Osteocyte (in vitro differentiated cells): ENCODE measurements around the gene MOSPD3. TPM values are rescaled to one million over a fixed set of nuclear protein-coding genes. Genes with fewer than 3 reads are reported as not detected.
"Not testable (repeated sequence)": the region's sequence is repeated elsewhere in the genome, so short reads cannot be mapped to it uniquely, and the experiment has no call there.

Experiments used
- DNase-seq: peaks from one replicate; pipeline ENCODE4 v3.0.0; 2021; ENCODE audit warnings: mixed read lengths; ENCODE audit not compliant: unreplicated experiment; ENCODE audit errors: extremely low spot score
- H3K27ac Mint-ChIP-seq: one replicate; pipeline ENCODE4 v1.8.0; 2021; ENCODE audit warnings: mild to moderate bottlenecking, mixed read lengths; ENCODE audit not compliant: unreplicated experiment
- H3K27me3 Mint-ChIP-seq: one replicate; pipeline ENCODE4 v1.8.0; 2021; ENCODE audit warnings: mixed read lengths; ENCODE audit not compliant: unreplicated experiment
- H3K36me3 Mint-ChIP-seq: one replicate; pipeline ENCODE4 v1.8.0; 2021; ENCODE audit warnings: mixed read lengths; ENCODE audit not compliant: unreplicated experiment
- H3K4me1 Mint-ChIP-seq: one replicate; pipeline ENCODE4 v1.8.0; 2021; ENCODE audit warnings: mixed read lengths; ENCODE audit not compliant: unreplicated experiment
- H3K4me3 Mint-ChIP-seq: one replicate; pipeline ENCODE4 v1.8.0; 2021; ENCODE audit warnings: mild to moderate bottlenecking, moderate library complexity, mixed read lengths; ENCODE audit not compliant: unreplicated experiment
- H3K9me3 Mint-ChIP-seq: one replicate; pipeline ENCODE4 v1.8.0; 2021; ENCODE audit warnings: mixed read lengths; ENCODE audit not compliant: unreplicated experiment
- CTCF ChIP-seq: fragments of 200-600 bp; sonication (generic); IDR thresholded peaks from 2 replicates; pipeline ENCODE4 v1.5.0; 2021; ENCODE audit warnings: antibody characterized with exemption, mild to moderate bottlenecking, moderate library complexity
- long read RNA-seq: library from polyadenylated mRNA; unstranded; transcript quantifications from one replicate; pipeline ENCODE4 v2.0.0, GENCODE V29; 2021
- total RNA-seq: library from RNA; stranded (reverse); gene quantifications from 2 replicates; pipeline ENCODE4 v1.2.1, GENCODE V29; 2021

MOSPD3 gene
- 24.5 and 26.3 TPM in 2 replicates for total RNA-seq
- long read RNA-seq, partial matches to known transcripts = 0 of 3 reads
- long read RNA-seq, other reads (novel, unspliced or antisense) = 1 of 3 reads

GRCh38 chr7:100611983-100612729 lies at the start of gene MOSPD3:
Gene MOSPD3 (plus strand): TSS chr7:100612540. CDS start chr7:100612792, 252 bp downstream.
- peak within 1 kb of the TSS; percentile 100 for H3K27ac Mint-ChIP-seq
- TF ChIP-seq CTCF = no peak
- no peaks in the 10 kb centered on the region for H3K9me3 Mint-ChIP-seq
- DNase-seq = peak; percentile 99
- peaks cover 12% of the 10 kb centered on the region for H3K4me1 Mint-ChIP-seq
- H3K36me3 Mint-ChIP-seq = peaks cover 8% of the 10 kb centered on the region
- H3K27me3 Mint-ChIP-seq = no peaks in the 10 kb centered on the region
- H3K4me3 Mint-ChIP-seq = peak within 1 kb of the TSS; percentile 98

DNA sequence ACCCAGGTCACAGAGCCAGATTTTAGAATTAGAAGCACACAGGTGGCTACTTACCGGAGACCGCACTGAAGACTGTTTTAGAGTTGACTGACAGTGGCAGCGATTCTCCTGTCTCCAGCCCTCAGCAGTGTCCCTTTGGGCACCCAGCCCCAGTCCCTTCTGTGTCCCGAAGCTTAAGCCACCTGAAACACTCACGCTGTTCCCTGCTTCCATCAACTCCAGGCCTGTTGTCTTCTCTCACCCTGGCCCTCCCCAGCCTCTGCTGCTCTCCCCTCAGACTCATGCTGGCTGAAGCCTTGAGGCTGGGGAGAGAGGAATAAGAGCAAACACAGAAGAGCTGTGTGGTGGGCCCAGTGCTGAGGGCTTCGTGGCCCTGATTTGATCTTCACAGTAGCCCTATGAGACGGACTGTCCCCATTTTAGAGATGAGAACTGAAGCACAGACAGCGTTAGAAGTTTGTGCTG lies 49.2 kb upstream of the MOSPD3 start:
- no peaks in the 10 kb centered on the region for H3K27me3 Mint-ChIP-seq

DNA sequence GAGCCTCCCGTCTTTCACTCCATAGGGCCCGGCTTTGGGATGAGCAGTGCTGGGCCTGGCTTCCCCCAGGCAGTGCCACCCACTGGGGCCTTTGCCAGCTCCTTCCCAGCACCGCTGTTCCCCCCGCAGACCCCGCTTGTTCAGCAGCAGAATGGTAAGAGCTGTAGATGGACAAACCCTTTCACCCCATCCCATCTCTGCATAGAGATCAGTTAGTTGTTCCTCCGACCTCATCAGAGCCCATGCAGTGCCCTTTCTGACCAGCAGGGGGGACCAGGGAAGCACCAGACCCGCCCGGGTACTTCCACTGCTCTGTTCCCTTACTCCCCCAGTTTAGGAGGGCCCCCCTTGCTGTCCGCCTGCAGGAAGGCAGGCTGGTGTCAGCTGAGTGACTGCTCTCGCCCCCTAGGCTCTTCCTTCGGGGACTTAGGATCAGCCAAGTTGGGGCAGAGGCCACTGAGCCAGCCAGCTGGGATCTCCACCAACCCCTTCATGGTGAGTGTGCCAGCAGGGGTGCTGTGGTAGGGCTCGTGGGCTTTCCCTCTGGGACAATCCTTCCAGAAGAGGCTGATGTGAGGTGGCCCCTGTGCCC lies 48.4 kb upstream of the MOSPD3 start:
- Mint-ChIP-seq H3K36me3 (no peaks in the 10 kb centered on the region), H3K27me3 (no peaks in the 10 kb centered on the region), H3K9me3 (no peaks in the 10 kb centered on the region), H3K4me3 (no peak overlapping the region), H3K27ac (no peak overlapping the region), H3K4me1 (peaks cover 7% of the 10 kb centered on the region)
- peak; percentile 93 for TF ChIP-seq CTCF
- peak; percentile 92 for DNase-seq

More for the DNA sequence above, 49.2 kb upstream of the MOSPD3 start:
- TF ChIP-seq CTCF = no peak
- H3K4me3 Mint-ChIP-seq = no peak overlapping the region
- H3K4me1 Mint-ChIP-seq = peaks cover 4% of the 10 kb centered on the region
- no peaks in the 10 kb centered on the region for H3K9me3 Mint-ChIP-seq
- DNase-seq = no peak
- H3K27ac Mint-ChIP-seq = no peak overlapping the region
- no peaks in the 10 kb centered on the region for H3K36me3 Mint-ChIP-seq

DNA sequence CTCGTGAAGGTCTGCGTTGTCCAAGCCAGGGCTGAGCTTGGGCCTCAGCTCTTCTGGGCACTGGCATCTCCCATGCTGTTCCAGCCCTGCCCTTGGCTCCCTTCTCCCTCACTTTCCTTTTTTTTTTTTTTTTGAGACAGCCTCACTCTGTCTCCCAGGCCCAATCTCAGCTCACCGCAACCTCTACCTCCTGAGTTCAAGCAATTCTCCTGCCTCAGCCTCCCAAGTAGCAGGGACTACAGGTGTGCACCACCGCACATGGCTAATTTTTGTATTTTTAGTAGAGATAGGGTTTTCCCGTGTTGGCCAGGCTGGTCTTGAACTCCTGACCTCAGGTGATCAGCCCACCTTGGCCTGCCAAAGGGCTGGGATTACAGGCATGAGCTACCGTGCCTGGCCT lies 47.9 kb upstream of the MOSPD3 start:
- DNase-seq, H3K4me3 Mint-ChIP-seq, H3K27me3 Mint-ChIP-seq, H3K27ac Mint-ChIP-seq, H3K9me3 Mint-ChIP-seq, H3K4me1 Mint-ChIP-seq, H3K36me3 Mint-ChIP-seq: not testable (repeated sequence)

- no peak for TF ChIP-seq CTCF
- DNase-seq = no peak
- no peak overlapping the region for H3K4me3 Mint-ChIP-seq
- no peaks in the 10 kb centered on the region for H3K27me3 Mint-ChIP-seq
- H3K9me3 Mint-ChIP-seq = no peaks in the 10 kb centered on the region
- H3K27ac Mint-ChIP-seq = no peak overlapping the region
- peaks cover 11% of the 10 kb centered on the region for H3K4me1 Mint-ChIP-seq
- no peaks in the 10 kb centered on the region for H3K36me3 Mint-ChIP-seq
These were observed 47.2 kb upstream of the MOSPD3 start for GRCh38 chr7:100565133-100565571.
